ENCODE measurements around the gene WSB1.
"Not testable (repeated sequence)": the region's sequence is repeated elsewhere in the genome, so short reads cannot be mapped to it uniquely, and the experiment has no call there.

WSB1 gene, protein sequence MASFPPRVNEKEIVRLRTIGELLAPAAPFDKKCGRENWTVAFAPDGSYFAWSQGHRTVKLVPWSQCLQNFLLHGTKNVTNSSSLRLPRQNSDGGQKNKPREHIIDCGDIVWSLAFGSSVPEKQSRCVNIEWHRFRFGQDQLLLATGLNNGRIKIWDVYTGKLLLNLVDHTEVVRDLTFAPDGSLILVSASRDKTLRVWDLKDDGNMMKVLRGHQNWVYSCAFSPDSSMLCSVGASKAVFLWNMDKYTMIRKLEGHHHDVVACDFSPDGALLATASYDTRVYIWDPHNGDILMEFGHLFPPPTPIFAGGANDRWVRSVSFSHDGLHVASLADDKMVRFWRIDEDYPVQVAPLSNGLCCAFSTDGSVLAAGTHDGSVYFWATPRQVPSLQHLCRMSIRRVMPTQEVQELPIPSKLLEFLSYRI

DNA sequence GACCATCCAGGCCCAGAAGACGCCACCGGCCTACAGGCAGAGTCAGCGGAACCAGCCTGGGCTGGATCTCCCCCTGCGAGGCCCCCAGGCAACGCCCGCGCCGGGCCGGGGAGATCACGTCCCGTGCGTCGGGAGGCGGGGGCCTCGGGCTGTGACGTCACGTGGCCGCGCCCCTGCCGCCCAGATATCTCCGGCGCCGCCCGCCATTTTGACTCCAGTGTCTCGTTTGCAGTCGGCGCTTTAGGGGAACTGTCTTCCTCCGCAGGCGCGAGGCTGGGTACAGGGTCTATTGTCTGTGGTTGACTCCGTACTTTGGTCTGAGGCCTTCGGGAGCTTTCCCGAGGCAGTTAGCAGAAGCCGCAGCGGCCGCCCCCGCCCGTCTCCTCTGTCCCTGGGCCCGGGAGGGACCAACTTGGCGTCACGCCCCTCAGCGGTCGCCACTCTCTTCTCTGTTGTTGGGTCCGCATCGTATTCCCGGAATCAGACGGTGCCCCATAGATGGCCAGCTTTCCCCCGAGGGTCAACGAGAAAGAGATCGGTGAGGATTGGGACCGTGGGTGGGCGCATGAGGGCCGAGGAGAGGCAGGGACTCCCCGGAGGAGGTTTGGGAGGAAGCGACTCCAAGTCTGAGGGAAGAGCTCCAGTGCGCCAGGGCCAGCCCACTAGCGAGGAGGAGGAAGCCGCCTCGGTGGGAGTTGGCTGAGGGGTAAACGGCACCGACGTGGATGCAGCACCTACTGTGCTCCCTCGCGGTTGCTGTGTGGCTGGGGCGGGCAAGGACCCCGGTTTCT is at the start of gene WSB1:
Gene WSB1, plus strand, starts transcription at position 217 of the 791 bp plus-strand sequence. Its CDS starts 282 bp downstream, at position 499.
- peak; percentile 48 for DNase-seq (ENCODE audit: low read depth)

DNA sequence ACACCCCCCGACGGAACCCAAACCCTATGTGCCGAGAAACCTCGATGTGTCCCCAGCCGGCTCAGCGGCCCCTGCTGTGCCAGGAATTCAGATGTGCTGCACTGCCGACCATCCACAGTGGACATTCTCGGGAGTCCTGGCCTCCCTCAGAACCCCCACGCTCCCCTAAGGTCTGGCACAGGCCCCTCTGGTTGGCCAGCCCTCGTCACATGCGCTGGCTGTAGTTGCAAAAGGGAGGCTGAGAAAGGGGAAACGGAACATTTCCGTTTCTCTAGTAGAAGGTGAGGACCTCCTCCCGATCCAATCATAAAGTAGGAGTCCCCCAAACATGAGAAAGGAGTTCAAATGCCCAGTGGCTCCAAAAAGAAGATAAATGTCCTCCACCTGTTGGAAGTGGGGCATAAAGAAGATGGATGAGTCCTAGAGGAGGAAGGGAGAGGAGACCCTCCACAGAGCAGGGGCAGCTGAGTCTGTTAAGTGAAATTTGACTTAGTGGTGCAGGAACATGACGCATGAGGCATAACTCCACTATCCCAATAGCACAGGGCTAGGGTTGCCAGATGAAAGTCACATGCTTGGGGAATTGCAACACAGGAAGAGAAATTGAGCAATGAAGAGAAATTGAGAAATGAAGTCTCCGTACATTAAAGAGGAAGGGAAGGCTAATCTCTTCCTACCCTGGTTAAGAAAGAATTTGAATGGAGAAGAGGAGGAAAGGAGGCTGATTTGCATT is 49.3 kb upstream of the WSB1 start:
- peak; percentile 85 for DNase-seq (ENCODE audit: low read depth)

DNA sequence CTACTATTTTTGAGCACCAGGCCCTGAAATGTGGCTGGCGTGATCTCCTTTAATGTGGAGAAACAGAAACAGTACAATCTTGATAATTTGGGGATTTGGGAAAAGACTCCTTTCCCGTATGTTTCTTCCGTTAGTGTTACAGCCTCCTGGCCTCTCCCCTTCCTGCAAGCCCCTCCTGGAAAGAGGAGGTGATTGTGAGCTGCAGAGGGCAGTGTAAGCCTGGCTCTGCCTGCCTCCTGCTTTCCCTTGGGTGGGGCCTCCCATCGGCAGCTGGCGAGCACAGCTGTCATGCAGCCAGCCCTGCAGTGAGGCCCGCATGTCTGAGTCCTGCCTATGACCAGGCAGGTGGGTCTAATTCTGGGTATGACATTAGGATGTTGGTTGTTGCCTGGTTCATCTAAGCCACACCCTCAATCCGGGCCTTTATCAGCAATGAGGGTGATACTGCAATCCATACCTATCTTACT is 48.7 kb upstream of the WSB1 start:
- DNase-seq (ENCODE audit: low read depth): peak; percentile 41

DNA sequence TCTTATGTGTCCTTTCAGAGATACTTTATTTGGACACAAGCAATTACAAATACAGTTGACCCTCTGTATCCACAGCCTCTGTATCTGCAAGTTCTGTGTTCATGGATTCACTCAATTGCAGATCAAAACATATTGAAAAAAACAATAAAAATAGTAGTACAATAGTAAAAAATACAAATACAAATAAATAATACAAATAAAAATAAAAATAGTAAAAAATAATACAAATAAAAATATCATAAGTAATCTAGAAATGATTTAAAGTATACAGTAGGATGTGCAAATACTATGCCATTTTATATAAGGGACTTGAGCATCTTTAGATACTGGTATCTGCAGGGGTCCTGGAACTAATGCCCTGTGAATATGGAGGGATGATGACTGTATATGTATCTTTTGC is 47.4 kb upstream of the WSB1 start:
- no peak for DNase-seq (ENCODE audit: low read depth)

DNA sequence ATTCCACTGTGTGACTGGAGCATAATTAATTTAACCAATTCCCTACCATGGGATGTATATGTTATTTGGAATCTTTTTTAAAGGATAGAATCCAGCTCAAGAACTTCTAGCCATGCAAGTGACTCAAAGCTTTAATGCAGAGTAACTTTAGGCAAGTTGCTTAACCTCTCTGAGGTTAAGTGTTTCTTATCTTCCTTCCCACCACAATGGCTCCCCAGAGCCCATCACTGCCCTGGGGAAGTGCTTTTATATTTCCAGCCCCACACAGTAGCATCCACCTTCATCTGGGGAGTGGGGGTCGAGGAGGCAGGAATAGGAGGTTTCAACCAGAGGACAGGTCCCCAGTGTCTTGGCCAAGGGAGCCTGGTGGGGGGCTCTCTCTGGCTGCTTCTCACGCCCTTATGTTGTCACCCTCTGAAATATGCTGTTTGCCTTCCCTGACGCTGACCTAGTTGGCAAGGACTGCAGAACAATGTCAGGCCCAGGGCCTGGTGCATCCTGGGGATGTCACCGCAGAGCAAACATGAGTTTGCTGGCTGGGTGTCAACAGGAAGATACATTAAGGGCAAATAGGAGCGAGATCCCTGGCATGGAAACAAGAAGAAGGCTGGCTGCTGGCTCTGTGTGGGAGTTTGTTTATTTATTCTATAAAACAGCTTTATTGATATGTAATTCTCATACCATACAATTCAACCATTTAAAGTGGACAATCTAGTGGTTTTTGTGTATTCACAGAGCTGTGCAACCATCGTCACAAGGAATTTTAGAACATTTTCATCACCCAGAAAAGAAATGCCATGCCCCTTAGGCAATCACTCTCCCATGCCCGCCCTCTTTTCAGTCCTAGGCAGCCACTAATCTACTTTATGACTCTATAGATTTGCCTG is 46.6 kb upstream of the WSB1 start:
- no peak for DNase-seq (ENCODE audit: low read depth)

DNA sequence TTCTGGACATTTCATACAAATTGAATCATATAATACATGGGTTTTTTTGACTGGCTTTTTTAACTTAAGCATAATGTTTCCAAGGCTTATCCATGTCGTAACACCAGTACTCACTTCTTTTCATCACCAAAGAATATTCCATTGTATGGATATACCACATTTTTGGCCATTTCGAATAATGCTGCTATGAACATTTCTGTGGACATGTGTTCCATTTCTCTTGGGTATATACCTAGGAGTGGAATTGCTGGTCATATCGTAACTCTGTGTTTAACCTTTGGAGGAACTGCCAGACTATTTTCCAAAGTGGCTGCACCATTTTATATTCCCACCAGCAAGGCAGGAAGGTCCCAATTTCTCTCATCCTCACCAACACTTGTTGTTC is 46.0 kb upstream of the WSB1 start:
- no peak for DNase-seq (ENCODE audit: low read depth)

DNA sequence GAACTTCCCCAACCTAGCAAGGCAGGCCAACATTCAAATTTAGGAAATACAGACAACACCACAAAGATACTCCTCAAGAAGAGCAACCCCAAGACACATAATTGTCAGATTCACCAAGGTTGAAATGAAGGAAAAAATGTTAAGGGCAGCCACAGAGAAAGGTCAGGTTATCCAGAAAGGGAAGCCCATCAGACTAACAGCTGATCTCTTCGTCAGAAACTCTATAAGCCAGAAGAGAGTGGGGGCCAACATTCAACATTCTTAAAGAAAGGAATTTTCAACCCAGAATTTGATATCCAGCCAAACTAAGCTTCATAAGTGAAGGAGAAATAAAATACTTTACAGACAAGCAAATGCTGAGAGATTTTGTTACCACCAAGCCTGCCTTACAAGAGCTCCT is 43.1 kb upstream of the WSB1 start:
- DNase-seq (ENCODE audit: low read depth): not testable (repeated sequence)

DNA sequence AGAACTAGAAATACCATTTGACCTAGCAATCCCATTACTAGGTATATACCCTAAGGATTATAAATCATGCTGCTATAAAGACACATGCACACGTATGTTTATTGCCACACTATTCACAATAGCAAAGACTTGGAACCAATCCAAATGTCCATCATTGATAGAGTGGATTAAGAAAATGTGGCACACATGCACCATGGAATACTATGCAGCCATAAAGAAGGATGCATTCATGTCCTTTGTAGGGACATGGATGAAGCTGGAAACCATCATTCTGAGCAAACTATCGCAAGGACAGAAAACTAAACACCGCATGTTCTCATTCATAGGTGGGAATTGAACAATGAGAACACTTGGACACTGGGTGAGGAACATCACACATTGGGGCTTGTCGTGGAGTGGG is 39.1 kb upstream of the WSB1 start:
- DNase-seq (ENCODE audit: low read depth): not testable (repeated sequence)

DNA sequence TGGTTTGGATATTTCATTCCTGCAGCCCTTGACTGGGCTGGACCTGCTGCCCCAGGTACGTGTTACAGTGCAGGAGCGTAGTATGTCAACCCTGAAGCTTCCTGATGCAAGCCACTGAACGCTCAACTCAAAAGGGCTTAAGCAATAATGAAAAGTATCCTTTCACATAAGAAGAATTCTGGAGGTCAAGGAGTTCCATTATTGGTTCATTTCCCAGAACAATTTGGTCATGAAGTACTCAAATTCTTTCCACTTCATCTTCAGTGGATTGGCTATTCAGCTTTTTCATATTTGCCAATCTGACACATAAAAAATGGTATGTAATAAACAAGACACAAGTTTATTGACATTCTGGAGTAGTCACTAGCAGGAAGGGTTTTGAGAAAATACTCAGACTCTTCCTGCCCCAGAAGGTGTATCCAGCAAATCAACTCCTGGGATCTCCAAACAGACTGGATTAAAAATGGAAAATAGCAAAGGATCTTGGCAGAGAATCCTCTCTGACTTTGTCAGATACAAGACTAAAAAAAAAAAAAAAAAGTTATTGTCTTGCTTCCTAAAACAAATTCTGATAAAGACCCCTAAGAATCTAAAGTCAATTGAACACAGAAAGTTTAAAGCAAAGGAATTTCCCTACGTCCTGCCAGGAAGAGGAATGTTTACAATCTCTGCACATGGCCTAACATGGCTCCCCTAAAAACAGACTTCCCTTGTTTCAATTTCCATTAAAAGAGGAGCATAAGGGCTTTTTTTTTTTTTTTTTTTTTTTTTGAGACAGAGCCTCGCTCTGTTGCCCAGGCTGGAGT is 37.5 kb upstream of the WSB1 start:
- peak; percentile 85 for DNase-seq (ENCODE audit: low read depth)

DNA sequence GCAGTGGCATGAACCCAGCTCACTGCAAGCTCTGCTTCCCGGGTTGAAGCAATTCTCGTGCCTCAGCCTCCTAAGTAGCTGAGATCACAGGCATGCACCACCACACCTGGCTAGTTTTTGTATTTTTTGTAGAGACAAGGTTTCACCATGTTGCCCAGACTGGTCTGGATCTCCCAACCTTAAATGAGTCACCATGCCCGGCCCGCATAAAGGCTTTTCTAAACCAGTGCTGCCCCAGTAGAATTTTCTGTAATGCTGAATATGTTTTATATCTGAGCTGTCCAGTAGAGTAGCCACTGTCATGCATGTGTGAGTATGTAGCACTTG is 36.9 kb upstream of the WSB1 start:
- DNase-seq (ENCODE audit: low read depth): no peak

DNA sequence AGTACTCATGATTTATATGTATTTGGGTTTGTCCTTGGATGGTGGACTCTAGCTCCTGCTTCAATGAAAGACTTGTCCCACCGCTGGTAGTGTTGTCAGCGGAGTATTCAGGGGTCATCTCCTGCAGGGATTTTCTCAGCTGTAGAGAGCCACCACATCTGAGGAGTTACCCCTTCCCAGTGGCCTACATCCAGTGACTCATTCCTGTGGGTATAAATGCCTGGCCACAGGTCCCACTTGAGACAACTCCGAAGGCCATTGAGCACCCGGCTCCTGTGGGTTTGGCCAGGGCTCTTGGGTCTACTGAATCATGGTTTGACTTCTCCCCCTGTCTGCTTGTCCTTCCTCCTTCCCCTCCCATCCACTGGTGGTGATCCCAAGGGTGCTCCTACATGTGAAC is 34.6 kb upstream of the WSB1 start:
- no peak for DNase-seq (ENCODE audit: low read depth)

DNA sequence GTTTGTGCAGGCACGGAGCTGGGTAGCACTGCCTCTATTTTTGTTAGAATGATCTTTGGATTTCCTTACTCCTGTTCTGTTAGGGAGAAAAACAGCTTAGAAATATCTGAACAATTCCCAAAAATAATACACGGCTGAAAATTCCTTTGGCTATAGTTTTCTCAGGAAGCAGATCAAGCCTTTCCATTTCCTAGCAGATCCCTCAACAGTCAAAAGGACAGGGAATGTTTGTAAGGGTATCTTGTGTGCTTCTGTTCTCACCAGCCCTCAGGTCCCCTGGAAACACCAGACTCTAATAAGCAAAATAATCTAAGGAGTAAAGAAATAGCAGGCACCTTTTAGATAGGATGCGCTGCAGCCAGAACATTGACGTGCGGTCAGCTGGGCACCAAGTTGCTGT is 30.5 kb upstream of the WSB1 start:
- no peak for DNase-seq (ENCODE audit: low read depth)

DNA sequence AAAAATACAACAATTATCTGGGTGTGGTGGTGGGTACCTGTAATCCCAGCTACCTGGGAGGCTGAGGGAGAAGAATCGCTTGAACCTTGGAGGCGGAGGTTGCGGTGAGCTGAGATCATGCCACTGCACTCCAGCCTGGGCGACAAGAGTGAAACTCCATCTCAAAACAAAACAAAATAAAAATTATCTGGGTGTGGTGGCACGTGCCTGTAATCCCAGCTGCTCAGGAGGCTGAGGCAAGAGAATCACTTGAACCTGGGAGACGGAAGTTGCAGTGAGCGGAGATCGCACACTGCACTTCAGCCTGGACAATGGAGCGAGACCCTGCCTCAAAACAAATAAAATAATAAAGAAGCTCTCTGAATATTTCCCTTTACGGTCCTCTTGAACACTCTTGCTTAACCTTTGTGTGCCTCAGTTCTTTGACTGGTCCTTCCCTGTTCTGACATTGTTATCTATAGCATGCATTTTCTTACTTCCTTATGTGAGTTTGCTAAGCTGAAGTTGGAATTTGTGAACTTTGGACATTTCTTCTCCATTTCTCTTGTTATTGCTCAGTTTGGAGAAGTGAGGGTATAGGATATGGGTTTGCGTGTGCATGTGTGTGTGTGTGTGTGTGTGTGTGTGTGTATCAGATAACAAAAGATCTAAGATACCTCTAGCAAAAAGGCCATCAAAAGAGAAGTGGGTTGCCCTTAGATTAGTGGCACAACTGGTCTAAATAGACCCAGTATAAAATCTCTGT is 29.7 kb upstream of the WSB1 start:
- no peak for DNase-seq (ENCODE audit: low read depth)

DNA sequence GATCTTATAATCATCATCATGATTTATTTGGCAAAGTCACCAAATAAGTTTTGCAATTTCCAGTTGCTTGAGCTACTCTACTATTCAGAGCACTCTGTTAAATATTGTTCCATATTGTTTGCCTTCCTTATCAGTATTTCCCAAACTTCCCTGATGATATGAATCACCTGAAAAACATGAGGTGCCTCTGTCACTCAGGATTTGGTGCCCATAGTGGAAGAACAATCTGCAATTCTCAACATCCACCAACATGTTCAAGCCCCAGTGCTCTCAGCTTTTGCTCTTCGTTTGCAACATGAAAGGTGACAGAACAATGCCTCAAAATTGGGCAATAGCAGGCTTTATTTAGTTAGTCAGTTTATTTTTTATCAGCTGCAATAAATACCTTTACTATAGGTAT is 28.6 kb upstream of the WSB1 start:
- DNase-seq (ENCODE audit: low read depth): no peak

DNA sequence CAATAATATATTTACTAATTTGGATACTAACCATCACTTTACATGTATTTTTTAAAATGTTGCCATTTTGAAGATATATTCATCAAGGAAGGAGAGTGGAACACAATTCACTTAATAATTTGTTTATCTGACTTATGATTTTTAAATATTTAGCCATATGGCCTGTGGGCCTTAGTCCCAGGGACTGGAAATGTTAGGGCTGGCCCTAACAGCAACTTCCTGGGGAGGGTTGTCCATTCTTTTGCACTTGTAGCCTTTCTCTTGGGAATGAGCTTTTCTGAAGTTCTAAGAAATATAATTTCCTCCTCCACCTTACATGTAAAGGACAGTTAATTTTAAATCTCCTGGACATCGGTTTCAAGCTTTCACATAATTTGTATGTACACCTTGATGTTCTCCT is 27.7 kb upstream of the WSB1 start:
- no peak for DNase-seq (ENCODE audit: low read depth)

DNA sequence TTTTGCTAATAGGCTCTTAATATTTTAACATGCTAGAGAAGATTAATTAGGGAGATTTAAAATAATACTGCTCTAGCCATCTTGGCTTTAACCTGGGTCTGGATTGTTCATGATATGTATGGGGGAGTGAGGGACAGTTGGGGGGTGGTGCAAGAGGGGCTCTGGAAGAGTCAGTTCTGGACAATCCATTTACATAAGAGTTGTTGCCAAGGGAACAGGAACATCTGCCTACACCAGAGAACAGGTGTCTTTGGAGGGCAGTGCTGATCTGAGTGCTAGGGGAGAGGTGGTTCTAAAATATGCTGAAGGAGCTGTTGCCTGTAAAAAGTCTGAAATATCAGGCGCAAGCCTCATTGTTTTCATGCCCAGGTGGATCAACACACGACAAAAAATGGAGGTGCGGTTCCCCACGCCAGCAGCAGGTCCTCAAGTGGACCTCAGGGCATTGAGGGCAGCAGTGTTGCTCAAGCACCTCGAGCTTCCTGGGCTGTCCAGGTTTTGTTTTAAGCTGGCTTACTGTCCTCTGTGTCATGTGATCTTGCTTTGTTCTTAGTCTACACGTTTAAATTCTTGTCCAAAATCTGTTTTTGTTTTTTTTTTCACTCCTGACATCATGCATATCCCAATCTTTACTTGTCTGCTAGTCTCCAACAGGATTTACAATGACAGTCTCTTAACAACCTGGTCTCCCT is 25.4 kb upstream of the WSB1 start:
- no peak for DNase-seq (ENCODE audit: low read depth)

DNA sequence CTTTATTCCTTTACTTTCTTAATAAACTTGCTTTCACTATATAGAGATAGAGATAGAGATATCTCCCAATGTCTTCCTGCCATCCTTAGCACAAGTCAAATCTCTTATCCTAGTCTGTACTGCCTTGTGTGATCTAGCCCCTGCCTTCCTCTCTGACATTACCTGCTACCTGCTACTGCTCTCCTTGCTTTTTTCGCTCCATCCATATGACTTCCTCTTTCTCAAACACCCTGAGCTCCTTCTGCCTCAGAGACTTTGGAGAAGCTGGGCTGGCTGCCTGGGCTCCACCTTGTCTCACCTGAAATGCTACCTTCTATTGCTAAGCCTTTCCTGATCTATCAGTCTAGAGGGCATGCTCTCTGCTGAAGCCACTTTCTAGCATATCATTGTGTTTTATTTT is 24.7 kb upstream of the WSB1 start:
- DNase-seq (ENCODE audit: low read depth): no peak

DNA sequence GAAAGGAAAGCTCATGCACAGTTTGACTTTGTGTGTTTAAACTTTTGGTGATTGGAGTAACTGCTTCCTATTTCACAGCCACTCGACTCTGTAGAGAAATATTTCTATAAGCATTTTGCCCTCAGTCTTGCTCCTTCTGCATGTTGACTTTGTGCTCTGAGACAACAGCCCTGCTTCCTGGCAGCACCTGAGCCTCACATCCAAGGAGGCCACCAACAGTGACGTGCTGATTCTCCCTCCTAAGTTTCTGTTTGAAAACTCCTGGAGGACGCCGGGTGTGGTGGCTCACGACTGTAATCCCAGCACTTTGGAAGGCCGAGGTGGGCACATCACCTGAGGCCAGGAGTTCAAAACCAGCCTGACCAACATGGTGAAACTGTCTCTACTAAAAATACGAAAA is 23.9 kb upstream of the WSB1 start:
- DNase-seq (ENCODE audit: low read depth): no peak

DNA sequence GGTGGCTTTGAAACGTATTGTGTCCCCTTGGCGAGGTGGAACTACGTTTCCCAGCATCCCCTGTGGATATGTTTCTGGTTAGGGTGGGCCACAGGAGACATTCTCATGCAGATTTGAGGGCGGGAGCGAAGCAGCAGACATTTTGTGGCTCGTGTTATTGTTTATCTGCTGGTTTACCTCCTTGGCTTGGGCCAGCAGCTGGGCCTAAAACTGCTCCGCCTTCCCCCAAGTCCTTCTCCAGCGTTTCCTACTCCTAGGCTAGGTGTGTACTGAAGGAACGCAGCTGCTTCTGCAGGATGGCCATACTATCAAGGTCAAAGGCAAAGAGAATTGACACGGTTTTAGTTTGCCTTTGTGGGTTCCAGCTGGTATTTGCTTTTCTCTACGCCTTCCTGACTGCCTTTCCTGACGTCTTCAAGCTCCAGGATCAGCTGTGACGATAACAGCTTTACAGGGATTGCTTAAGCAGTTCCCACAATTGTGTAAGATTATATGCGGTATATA is 17.2 kb upstream of the WSB1 start:
- DNase-seq (ENCODE audit: low read depth): no peak

Data from GM04503 (cell line).